GM13977 (cell line): ENCODE data around the gene ZBTB5.

Source experiments
- DNase-seq: peaks from one replicate; pipeline ENCODE4 v3.0.0; 2012; ENCODE audit warnings: low spot score
- in situ Hi-C: fragments of 300-500 bp; cut with MboI; formaldehyde crosslinking; loops from one replicate; pipeline ENCODE4 v1.12.0; 2022; ENCODE audit warnings: low sequenced_read_pairs, low pct_unique_long_range_greater_than_20kb, mixed read lengths, inconsistent platforms; ENCODE audit not compliant: unreplicated experiment
- TF ChIP-seq, protein P1 (sequence below): IDR thresholded peaks from 2 replicates; pipeline ENCODE4 v1.5.1; 2012; ENCODE audit warnings: mild to moderate bottlenecking, control low read depth; ENCODE audit not compliant: insufficient read depth; ENCODE audit errors: extremely low read depth, missing control alignments

Gene ZBTB5

DNA sequence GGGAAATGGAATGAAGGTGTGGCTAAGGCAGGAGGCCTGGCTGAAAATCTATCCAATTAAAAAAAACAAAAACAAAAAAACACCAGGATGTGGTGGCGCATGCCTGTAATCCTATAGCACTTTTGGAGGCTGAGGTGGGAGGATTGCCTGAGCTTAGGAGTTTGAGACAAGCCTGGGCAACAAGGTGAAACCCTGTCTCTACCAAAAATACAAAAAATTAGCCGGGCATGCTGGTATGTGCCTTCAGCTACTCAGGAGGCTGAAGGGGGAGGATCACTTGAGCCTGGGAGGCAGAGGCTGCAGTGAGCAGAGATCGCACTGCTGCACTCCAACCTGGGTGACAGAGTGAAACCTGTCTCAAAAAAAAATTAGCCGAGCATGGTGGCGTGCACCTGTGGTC is 21.7 kb downstream of the ZBTB5 start:
- TF ChIP-seq, protein P1, sequence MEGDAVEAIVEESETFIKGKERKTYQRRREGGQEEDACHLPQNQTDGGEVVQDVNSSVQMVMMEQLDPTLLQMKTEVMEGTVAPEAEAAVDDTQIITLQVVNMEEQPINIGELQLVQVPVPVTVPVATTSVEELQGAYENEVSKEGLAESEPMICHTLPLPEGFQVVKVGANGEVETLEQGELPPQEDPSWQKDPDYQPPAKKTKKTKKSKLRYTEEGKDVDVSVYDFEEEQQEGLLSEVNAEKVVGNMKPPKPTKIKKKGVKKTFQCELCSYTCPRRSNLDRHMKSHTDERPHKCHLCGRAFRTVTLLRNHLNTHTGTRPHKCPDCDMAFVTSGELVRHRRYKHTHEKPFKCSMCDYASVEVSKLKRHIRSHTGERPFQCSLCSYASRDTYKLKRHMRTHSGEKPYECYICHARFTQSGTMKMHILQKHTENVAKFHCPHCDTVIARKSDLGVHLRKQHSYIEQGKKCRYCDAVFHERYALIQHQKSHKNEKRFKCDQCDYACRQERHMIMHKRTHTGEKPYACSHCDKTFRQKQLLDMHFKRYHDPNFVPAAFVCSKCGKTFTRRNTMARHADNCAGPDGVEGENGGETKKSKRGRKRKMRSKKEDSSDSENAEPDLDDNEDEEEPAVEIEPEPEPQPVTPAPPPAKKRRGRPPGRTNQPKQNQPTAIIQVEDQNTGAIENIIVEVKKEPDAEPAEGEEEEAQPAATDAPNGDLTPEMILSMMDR = no peak
- in situ Hi-C loops = no loop called here
- DNase-seq = no peak

GRCh38 chr9:37442556-37442955 is 22.7 kb downstream of the ZBTB5 start:
- in situ Hi-C loops = no loop called here
- TF ChIP-seq, protein P1 = no peak
- DNase-seq = no peak

DNA sequence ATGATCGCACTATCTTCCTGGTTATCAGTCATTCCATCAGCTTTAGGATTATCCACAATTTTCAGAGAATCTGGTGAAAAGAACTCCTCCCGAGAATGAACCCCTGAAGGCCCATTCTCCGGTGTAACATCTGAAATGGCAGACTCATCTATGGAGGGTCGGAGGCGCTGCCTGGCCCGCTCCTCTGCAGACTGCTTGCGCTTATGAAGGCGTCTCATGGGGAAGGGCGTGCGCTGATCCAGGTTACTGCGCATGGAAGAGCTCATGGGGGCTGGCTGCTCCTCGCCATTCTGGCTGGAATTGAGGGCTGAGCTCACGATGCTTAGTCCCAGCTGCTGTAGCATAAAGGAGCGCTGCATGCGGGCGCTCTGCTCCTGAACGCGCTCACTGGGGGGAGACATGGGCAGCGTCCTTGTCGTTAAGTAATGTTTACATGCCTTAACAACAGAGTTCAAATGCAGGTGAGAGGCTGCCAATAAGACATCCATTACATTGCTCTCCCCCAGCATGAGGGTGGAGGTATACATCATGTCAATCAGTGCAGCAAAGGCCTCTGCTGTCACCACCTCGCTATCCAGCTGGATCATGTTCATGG is 23.4 kb downstream of the ZBTB5 start:
- TF ChIP-seq, protein P1 = no peak
- DNase-seq = no peak
- in situ Hi-C loops = no loop called here

GRCh38 chr9:37438359-37438758 is 26.9 kb downstream of the ZBTB5 start:
- in situ Hi-C loops = no loop called here
- TF ChIP-seq, protein P1 = no peak
- DNase-seq = no peak

DNA sequence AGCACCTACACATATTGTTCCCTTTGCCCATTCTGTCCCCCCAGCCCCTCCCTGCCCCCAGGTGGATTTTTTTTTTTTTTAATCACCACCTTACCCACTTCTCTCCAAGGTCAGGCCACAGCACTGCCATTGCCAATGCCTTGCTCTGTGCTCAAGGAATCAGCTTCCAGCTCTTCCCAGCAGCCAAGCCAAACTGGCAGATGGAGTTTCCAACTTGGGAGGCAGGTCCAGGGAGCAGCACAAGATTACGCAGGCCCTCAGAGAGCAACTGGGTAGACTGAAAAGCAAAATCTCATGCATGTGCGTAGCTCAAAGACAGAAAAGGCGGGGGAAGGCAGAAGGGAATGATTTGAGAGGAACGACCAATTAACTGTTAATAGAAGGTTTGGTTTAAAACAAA is 27.6 kb downstream of the ZBTB5 start:
- in situ Hi-C loops = no loop called here
- TF ChIP-seq, protein P1 = no peak
- DNase-seq = no peak

- in situ Hi-C loops = no loop called here
- TF ChIP-seq, protein P1 = no peak
- no peak for DNase-seq
Measured at GRCh38 chr9:37437010-37437409, 28.2 kb downstream of the ZBTB5 start.
